ENCODE data around the gene WDR6.

WDR6 gene

GRCh38 chr3:49015072-49015471 is 7.9 kb downstream of the WDR6 start:
- no peak for DNase-seq

- DNase-seq: no peak
These were observed 8.6 kb downstream of the WDR6 start for GRCh38 chr3:49015765-49016164.

- DNase-seq: no peak
These were observed 9.4 kb downstream of the WDR6 start for GRCh38 chr3:49016414-49017228.

- DNase-seq: no peak
These were observed 10.2 kb downstream of the WDR6 start for GRCh38 chr3:49017229-49017970.

- DNase-seq: peak; percentile 78
These were observed 10.9 kb downstream of the WDR6 start, which contains the start of gene DALRD3 for GRCh38 chr3:49017971-49018706. DALRD3 (minus strand) TSS chr3:49018580; CDS start chr3:49018564, 16 bp downstream.

GRCh38 chr3:49018707-49019006 is 11.5 kb downstream of the WDR6 start:
- no peak for DNase-seq

GRCh38 chr3:49019941-49020329 is 12.7 kb downstream of the WDR6 start:
- DNase-seq: no peak

GRCh38 chr3:49020330-49021212 is 13.4 kb downstream of the WDR6 start:
- no peak for DNase-seq

- DNase-seq: peak; percentile 99
These were observed 14.1 kb downstream of the WDR6 start for GRCh38 chr3:49021213-49021812.

- peak; percentile 95 for DNase-seq
These were observed 14.9 kb downstream of the WDR6 start, which contains the start of gene NDUFAF3 for GRCh38 chr3:49021813-49022687. NDUFAF3 (plus strand) TSS chr3:49022121; CDS start chr3:49022145, 24 bp downstream.

GRCh38 chr3:49022688-49023171 is 15.5 kb downstream of the WDR6 start:
- DNase-seq: no peak

GRCh38 chr3:49023775-49024174 is 16.6 kb downstream of the WDR6 start:
- no peak for DNase-seq

GRCh38 chr3:49024449-49024848 is 17.3 kb downstream of the WDR6 start:
- no peak for DNase-seq

- DNase-seq: no peak
These were observed 18.0 kb downstream of the WDR6 start for GRCh38 chr3:49025005-49025792.

GRCh38 chr3:49025793-49026520 is 18.8 kb downstream of the WDR6 start:
- DNase-seq: no peak

- no peak for DNase-seq
These were observed 19.3 kb downstream of the WDR6 start for GRCh38 chr3:49026536-49026935.

GRCh38 chr3:49027634-49028033 is 20.4 kb downstream of the WDR6 start:
- DNase-seq: no peak

GRCh38 chr3:49028298-49028672 is 21.1 kb downstream of the WDR6 start:
- DNase-seq: peak; percentile 26
